GM23338 (cell line): ENCODE measurements around the gene GPR61.

Source experiments
- CREB1 ChIP-seq: fragments of 250-450 bp; sonication (Bioruptor Pico); IDR thresholded peaks from 2 replicates; pipeline ENCODE4 v1.5.0; 2020; ENCODE audit warnings: low read depth, mild to moderate bottlenecking, moderate library complexity
- EZH2 ChIP-seq: fragments of 200-600 bp; sonication (generic); IDR thresholded peaks from one replicate; pipeline ENCODE4 v1.8.0; 2017; ENCODE audit warnings: antibody characterized with exemption, mild to moderate bottlenecking, low read depth; ENCODE audit not compliant: unreplicated experiment
- EZH2phosphoT487 ChIP-seq: fragments of 200-600 bp; sonication (generic); IDR thresholded peaks from one replicate; pipeline ENCODE4 v1.8.1; 2018; ENCODE audit warnings: antibody characterized with exemption; ENCODE audit not compliant: unreplicated experiment
- JUNB ChIP-seq: IDR thresholded peaks from one replicate; pipeline ENCODE4 v1.6.1; 2016; ENCODE audit warnings: antibody characterized with exemption; ENCODE audit not compliant: unreplicated experiment
- NANOG ChIP-seq: IDR thresholded peaks from 2 replicates; pipeline ENCODE4 v1.6.1; 2016; ENCODE audit warnings: antibody characterized with exemption, borderline replicate concordance
- POLR2AphosphoS5 ChIP-seq: IDR thresholded peaks from 2 replicates; pipeline ENCODE4 v1.6.1; 2016; ENCODE audit warnings: antibody characterized with exemption, low read depth
- ZNF114 ChIP-seq: fragments of 250-450 bp; sonication (Bioruptor Pico); IDR thresholded peaks from 2 replicates; pipeline ENCODE4 v1.5.0; 2020; ENCODE audit warnings: mild to moderate bottlenecking, moderate library complexity
- TF ChIP-seq, protein P1 (sequence below): IDR thresholded peaks from 2 replicates; pipeline ENCODE4 v1.6.1; 2016; ENCODE audit warnings: antibody characterized with exemption
- TF ChIP-seq, protein P2 (sequence below), 2 experiments: fragments of 200-600 bp in 1 of 2; sonication (generic) in 1 of 2; conservative IDR thresholded peaks; 2 replicates each; pipeline versions ENCODE4 v1.5.1 to v1.6.1; 2016 to 2017; ENCODE audit warnings: antibody characterized with exemption in 2 of 2, low read depth in 2 of 2, mild to moderate bottlenecking in 2 of 2, moderate library complexity in 1 of 2
- TF ChIP-seq, protein P3 (sequence below): IDR thresholded peaks from one replicate; pipeline ENCODE4 v1.6.1; 2018; ENCODE audit warnings: antibody characterized with exemption; ENCODE audit not compliant: unreplicated experiment
- TF ChIP-seq, protein P4 (sequence below): fragments of 250-450 bp; sonication (Bioruptor Pico); IDR thresholded peaks from 2 replicates; pipeline ENCODE4 v1.5.0; 2020; ENCODE audit warnings: mild to moderate bottlenecking, moderate library complexity

DNA sequence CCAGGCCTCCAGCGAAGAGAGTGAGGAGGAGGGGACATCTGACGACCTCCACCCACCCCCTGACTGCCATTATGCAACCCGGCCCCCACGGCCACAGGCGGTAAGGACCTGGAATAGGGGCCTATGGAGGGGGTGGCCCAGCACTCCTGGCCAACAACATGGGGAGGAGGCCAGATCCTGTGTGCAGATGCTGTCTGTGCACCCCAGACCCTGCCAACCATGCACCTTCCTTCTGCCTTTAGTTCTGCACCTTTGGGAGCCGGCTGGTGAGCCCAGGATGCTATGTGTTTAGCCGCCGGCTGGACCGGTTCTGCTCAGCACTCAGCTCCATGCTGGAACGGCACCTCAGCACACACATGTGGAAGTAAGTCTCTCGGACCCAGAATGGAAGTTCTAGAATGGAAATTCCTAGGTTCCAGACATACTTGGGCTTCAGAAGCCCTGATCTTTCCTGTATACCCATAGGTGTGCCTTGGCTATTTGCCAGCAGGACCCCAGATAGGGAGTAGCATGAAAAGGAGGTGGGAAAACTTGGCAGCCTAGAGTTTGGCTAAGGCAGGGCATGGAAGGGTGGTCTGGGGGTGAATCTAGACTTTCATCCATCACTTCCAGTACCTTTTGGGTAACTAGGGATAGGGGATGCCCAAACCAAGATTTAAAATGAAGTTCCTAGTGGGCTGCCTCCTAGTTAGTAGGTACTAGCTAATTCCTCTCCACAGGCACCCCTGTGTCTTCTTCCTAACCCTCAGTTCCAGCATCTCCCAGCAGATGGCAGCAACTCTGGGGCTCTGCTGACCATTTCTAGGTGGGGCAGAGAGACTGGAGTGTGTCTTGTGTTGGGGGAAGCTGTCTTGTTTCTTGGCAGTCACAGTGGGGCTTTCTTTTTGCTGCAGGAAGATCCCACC lies 49.4 kb upstream of the GPR61 start:
- TF ChIP-seq, protein P1, sequence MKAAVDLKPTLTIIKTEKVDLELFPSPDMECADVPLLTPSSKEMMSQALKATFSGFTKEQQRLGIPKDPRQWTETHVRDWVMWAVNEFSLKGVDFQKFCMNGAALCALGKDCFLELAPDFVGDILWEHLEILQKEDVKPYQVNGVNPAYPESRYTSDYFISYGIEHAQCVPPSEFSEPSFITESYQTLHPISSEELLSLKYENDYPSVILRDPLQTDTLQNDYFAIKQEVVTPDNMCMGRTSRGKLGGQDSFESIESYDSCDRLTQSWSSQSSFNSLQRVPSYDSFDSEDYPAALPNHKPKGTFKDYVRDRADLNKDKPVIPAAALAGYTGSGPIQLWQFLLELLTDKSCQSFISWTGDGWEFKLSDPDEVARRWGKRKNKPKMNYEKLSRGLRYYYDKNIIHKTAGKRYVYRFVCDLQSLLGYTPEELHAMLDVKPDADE, result no peak
- TF ChIP-seq, protein P2, sequence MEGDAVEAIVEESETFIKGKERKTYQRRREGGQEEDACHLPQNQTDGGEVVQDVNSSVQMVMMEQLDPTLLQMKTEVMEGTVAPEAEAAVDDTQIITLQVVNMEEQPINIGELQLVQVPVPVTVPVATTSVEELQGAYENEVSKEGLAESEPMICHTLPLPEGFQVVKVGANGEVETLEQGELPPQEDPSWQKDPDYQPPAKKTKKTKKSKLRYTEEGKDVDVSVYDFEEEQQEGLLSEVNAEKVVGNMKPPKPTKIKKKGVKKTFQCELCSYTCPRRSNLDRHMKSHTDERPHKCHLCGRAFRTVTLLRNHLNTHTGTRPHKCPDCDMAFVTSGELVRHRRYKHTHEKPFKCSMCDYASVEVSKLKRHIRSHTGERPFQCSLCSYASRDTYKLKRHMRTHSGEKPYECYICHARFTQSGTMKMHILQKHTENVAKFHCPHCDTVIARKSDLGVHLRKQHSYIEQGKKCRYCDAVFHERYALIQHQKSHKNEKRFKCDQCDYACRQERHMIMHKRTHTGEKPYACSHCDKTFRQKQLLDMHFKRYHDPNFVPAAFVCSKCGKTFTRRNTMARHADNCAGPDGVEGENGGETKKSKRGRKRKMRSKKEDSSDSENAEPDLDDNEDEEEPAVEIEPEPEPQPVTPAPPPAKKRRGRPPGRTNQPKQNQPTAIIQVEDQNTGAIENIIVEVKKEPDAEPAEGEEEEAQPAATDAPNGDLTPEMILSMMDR (conservative IDR thresholded peaks at IDR 0.05; ENCODE audit: low read depth in 2 of 2), result peak; percentile 71 to 83
- TF ChIP-seq CREB1 (no peak), EZH2 (no peak), EZH2phosphoT487 (no peak), JUNB (no peak), POLR2AphosphoS5 (no peak), NANOG (no peak), ZNF114 (CRISPR knock-in tag) (no peak)
- TF ChIP-seq, protein P3, sequence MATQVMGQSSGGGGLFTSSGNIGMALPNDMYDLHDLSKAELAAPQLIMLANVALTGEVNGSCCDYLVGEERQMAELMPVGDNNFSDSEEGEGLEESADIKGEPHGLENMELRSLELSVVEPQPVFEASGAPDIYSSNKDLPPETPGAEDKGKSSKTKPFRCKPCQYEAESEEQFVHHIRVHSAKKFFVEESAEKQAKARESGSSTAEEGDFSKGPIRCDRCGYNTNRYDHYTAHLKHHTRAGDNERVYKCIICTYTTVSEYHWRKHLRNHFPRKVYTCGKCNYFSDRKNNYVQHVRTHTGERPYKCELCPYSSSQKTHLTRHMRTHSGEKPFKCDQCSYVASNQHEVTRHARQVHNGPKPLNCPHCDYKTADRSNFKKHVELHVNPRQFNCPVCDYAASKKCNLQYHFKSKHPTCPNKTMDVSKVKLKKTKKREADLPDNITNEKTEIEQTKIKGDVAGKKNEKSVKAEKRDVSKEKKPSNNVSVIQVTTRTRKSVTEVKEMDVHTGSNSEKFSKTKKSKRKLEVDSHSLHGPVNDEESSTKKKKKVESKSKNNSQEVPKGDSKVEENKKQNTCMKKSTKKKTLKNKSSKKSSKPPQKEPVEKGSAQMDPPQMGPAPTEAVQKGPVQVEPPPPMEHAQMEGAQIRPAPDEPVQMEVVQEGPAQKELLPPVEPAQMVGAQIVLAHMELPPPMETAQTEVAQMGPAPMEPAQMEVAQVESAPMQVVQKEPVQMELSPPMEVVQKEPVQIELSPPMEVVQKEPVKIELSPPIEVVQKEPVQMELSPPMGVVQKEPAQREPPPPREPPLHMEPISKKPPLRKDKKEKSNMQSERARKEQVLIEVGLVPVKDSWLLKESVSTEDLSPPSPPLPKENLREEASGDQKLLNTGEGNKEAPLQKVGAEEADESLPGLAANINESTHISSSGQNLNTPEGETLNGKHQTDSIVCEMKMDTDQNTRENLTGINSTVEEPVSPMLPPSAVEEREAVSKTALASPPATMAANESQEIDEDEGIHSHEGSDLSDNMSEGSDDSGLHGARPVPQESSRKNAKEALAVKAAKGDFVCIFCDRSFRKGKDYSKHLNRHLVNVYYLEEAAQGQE, result no peak
- TF ChIP-seq, protein P4, sequence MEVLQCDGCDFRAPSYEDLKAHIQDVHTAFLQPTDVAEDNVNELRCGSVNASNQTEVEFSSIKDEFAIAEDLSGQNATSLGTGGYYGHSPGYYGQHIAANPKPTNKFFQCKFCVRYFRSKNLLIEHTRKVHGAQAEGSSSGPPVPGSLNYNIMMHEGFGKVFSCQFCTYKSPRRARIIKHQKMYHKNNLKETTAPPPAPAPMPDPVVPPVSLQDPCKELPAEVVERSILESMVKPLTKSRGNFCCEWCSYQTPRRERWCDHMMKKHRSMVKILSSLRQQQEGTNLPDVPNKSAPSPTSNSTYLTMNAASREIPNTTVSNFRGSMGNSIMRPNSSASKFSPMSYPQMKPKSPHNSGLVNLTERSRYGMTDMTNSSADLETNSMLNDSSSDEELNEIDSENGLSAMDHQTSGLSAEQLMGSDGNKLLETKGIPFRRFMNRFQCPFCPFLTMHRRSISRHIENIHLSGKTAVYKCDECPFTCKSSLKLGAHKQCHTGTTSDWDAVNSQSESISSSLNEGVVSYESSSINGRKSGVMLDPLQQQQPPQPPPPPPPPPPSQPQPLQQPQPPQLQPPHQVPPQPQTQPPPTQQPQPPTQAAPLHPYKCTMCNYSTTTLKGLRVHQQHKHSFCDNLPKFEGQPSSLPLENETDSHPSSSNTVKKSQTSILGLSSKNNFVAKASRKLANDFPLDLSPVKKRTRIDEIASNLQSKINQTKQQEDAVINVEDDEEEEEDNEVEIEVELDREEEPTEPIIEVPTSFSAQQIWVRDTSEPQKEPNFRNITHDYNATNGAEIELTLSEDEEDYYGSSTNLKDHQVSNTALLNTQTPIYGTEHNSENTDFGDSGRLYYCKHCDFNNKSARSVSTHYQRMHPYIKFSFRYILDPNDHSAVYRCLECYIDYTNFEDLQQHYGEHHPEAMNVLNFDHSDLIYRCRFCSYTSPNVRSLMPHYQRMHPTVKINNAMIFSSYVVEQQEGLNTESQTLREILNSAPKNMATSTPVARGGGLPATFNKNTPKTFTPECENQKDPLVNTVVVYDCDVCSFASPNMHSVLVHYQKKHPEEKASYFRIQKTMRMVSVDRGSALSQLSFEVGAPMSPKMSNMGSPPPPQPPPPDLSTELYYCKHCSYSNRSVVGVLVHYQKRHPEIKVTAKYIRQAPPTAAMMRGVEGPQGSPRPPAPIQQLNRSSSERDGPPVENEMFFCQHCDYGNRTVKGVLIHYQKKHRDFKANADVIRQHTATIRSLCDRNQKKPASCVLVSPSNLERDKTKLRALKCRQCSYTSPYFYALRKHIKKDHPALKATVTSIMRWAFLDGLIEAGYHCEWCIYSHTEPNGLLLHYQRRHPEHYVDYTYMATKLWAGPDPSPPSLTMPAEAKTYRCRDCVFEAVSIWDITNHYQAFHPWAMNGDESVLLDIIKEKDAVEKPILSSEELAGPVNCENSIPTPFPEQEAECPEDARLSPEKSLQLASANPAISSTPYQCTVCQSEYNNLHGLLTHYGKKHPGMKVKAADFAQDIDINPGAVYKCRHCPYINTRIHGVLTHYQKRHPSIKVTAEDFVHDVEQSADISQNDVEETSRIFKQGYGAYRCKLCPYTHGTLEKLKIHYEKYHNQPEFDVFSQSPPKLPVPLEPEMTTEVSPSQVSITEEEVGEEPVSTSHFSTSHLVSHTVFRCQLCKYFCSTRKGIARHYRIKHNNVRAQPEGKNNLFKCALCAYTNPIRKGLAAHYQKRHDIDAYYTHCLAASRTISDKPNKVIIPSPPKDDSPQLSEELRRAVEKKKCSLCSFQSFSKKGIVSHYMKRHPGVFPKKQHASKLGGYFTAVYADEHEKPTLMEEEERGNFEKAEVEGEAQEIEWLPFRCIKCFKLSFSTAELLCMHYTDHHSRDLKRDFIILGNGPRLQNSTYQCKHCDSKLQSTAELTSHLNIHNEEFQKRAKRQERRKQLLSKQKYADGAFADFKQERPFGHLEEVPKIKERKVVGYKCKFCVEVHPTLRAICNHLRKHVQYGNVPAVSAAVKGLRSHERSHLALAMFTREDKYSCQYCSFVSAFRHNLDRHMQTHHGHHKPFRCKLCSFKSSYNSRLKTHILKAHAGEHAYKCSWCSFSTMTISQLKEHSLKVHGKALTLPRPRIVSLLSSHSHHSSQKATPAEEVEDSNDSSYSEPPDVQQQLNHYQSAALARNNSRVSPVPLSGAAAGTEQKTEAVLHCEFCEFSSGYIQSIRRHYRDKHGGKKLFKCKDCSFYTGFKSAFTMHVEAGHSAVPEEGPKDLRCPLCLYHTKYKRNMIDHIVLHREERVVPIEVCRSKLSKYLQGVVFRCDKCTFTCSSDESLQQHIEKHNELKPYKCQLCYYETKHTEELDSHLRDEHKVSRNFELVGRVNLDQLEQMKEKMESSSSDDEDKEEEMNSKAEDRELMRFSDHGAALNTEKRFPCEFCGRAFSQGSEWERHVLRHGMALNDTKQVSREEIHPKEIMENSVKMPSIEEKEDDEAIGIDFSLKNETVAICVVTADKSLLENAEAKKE, result no peak
